Measurements from ENCODE around the gene SON.
"Not testable (repeated sequence)": the region's sequence is repeated elsewhere in the genome, so short reads cannot be mapped to it uniquely, and the experiment has no call there.

The SON gene

GRCh38 chr21:33542640-33543504 lies at the start of gene SON:
SON (plus strand) TSS chr21:33543038; CDS start chr21:33543093, 55 bp downstream.
- peak; percentile 92 for DNase-seq

GRCh38 chr21:33493756-33494155 lies 49.1 kb upstream of the SON start:
- no peak for DNase-seq

- no peak for DNase-seq
Observed at GRCh38 chr21:33495743-33496142, 47.1 kb upstream of the SON start.

GRCh38 chr21:33496345-33496744 lies 46.5 kb upstream of the SON start:
- no peak for DNase-seq

GRCh38 chr21:33505833-33506232 lies 37.0 kb upstream of the SON start:
- DNase-seq, result no peak

GRCh38 chr21:33507003-33507402 lies 35.8 kb upstream of the SON start:
- not testable (repeated sequence) for DNase-seq

- no peak for DNase-seq
Observed at GRCh38 chr21:33510826-33511225, 32.0 kb upstream of the SON start.

GRCh38 chr21:33511639-33512038 lies 31.2 kb upstream of the SON start:
- no peak for DNase-seq

- no peak for DNase-seq
Observed at GRCh38 chr21:33512481-33512880, 30.4 kb upstream of the SON start.

GRCh38 chr21:33514229-33514628 lies 28.6 kb upstream of the SON start:
- no peak for DNase-seq

- no peak for DNase-seq
Observed at GRCh38 chr21:33518899-33519298, 23.9 kb upstream of the SON start.

GRCh38 chr21:33522297-33522952 lies 20.4 kb upstream of the SON start:
- DNase-seq, result no peak

- no peak for DNase-seq
Observed at GRCh38 chr21:33522953-33523349, 19.9 kb upstream of the SON start.

- DNase-seq, result no peak
Observed at GRCh38 chr21:33531007-33531406, 11.8 kb upstream of the SON start.

- no peak for DNase-seq
Observed at GRCh38 chr21:33537212-33537611, 5.6 kb upstream of the SON start.

GRCh38 chr21:33539616-33540015 lies 3.2 kb upstream of the SON start:
- DNase-seq, result no peak

- no peak for DNase-seq
Observed at GRCh38 chr21:33540711-33541104, 2.1 kb upstream of the SON start.

- DNase-seq, result no peak
Observed at GRCh38 chr21:33541105-33541711, 1.6 kb upstream of the SON start.

- DNase-seq, result peak; percentile 81
Observed at GRCh38 chr21:33541756-33542639, 840 bp upstream of the SON start, which contains the start of gene GART. GART (minus strand) TSS chr21:33542117; CDS start chr21:33539315, 2,802 bp downstream.

GRCh38 chr21:33543505-33544129 lies 779 bp downstream of the SON start:
- peak; percentile 66 for DNase-seq

- no peak for DNase-seq
Observed at GRCh38 chr21:33544451-33545195, 1.8 kb downstream of the SON start.

- DNase-seq, result no peak
Observed at GRCh38 chr21:33546086-33546485, 3.2 kb downstream of the SON start.

Measured in stimulated activated CD4-positive, alpha-beta T cell treated with anti-CD3 and anti-CD28 coated beads, Interleukin-12 subunit alpha, Interleukin-12 subunit beta, amount 100 ng/mL, for 4 hours (primary cell).